HEK293T (cell line): ENCODE data around the gene CHCT1.

Experiments
- LEF1 ChIP-seq: fragments of 450-650 bp; IDR thresholded peaks from 2 replicates; pipeline ENCODE4 v1.6.1; 2017; ENCODE audit warnings: mild to moderate bottlenecking, borderline replicate concordance
- TARDBP ChIP-seq: fragments of 450-650 bp; IDR thresholded peaks from 2 replicates; pipeline ENCODE4 v1.6.1; 2016

DNA sequence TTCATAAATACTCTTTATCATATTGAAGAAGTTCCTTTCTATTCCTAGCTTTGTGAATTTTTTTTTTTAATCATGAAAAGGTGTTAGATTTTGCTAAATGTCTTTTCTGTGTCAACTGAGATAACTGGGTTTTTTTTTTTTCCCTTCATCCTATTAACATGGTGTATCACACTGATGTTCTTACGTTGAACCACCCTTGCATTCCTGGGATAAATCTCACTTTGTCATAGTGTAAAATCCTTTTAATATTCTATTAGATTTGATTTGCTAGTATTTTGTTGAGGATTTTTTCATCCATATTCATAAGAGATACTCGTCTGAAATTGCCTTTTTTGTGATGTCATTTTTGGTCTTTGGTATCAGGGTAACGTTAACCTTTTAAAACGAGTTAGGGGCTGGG lies 49.2 kb downstream of the CHCT1 start:
- TF ChIP-seq LEF1 (no peak), TARDBP (no peak)
